NT2/D1 (cell line): ENCODE data around the gene CH25H.
"Not testable (repeated sequence)": the region's sequence is repeated elsewhere in the genome, so short reads cannot be mapped to it uniquely, and the experiment has no call there.

ENCODE experiments used
- DNase-seq: peaks from one replicate; pipeline ENCODE4 v3.0.0-alpha.2; 2011; ENCODE audit warnings: low read depth, low spot score
- H3K27me3 ChIP-seq: 2 replicates; pipeline ENCODE4 v1.6.0; 2011; ENCODE audit warnings: mild to moderate bottlenecking; ENCODE audit not compliant: insufficient read length, insufficient read depth
- H3K36me3 ChIP-seq: 2 replicates; pipeline ENCODE4 v1.6.1; 2011; ENCODE audit warnings: mild to moderate bottlenecking, low read length, mixed read lengths; ENCODE audit not compliant: insufficient read depth, insufficient read length
- H3K4me1 ChIP-seq: 2 replicates; pipeline ENCODE4 v1.5.1; 2011; ENCODE audit not compliant: insufficient read depth, insufficient read length
- H3K4me3 ChIP-seq: 2 replicates; pipeline ENCODE4 v1.5.1; 2011; ENCODE audit warnings: low read depth; ENCODE audit not compliant: insufficient read length
- H3K9ac ChIP-seq: 2 replicates; pipeline ENCODE4 v1.6.0; 2011; ENCODE audit warnings: low read depth; ENCODE audit not compliant: insufficient read length
- H3K9me3 ChIP-seq: 2 replicates; pipeline ENCODE4 v1.5.1; 2011; ENCODE audit warnings: mild to moderate bottlenecking, low read length; ENCODE audit not compliant: insufficient read depth
- SUZ12 ChIP-seq: IDR thresholded peaks from 2 replicates; pipeline ENCODE4 v1.6.1; 2011; ENCODE audit not compliant: insufficient read length, insufficient read depth; ENCODE audit errors: extremely low read depth
- YY1 ChIP-seq: IDR thresholded peaks from 2 replicates; pipeline ENCODE4 v1.6.1; 2011; ENCODE audit not compliant: insufficient read length, insufficient read depth
- ZNF274 ChIP-seq: IDR thresholded peaks from 2 replicates; pipeline ENCODE4 v1.6.1; 2011; ENCODE audit warnings: mild to moderate bottlenecking, low read depth, low read length

The CH25H gene

GRCh38 chr10:89204621-89205185, 2.4 kb downstream of the CH25H start:
- no peak for DNase-seq

GRCh38 chr10:89203237-89203636, 3.9 kb downstream of the CH25H start:
- Histone ChIP-seq H3K4me3 (no peak overlapping the region), H3K27me3 (peaks cover 43% of the 10 kb centered on the region), H3K9ac (no peak overlapping the region), H3K36me3 (no peaks in the 10 kb centered on the region), H3K9me3 (no peaks in the 10 kb centered on the region), H3K4me1 (peaks cover 6% of the 10 kb centered on the region)
- TF ChIP-seq SUZ12, result no peak
- no peak for TF ChIP-seq YY1
- no peak for TF ChIP-seq ZNF274
- DNase-seq, result no peak

More at GRCh38 chr10:89204621-89205185, 2.4 kb downstream of the CH25H start:
- H3K9ac ChIP-seq, result no peak overlapping the region
- no peak overlapping the region for H3K4me3 ChIP-seq
- no peaks in the 10 kb centered on the region for H3K9me3 ChIP-seq
- peaks cover 6% of the 10 kb centered on the region for H3K4me1 ChIP-seq
- no peaks in the 10 kb centered on the region for H3K36me3 ChIP-seq
- TF ChIP-seq SUZ12, result no peak
- no peak for TF ChIP-seq YY1
- TF ChIP-seq ZNF274, result no peak
- H3K27me3 ChIP-seq, result peaks cover 57% of the 10 kb centered on the region

DNA sequence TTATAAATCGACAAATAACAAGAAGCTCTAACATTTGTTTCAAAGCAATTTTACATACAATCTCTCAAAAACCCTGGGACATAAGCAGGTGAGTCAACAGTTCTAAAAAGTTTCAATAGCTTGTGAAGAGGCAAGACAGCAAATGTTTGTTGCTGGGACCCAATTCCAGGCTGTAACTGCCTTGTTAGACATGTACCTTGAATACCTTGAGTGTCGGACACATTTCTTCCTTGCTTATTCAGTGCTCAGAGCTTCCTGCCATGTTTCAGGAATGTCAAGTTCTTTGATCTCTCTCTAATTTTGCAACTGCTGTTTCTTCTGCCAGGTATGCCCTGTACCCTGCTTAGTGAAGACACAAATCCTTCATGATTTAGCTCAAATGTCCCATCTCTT, 5.1 kb downstream of the CH25H start:
- no peak for DNase-seq
- no peaks in the 10 kb centered on the region for H3K36me3 ChIP-seq
- H3K27me3 ChIP-seq, result peaks cover 31% of the 10 kb centered on the region
- no peaks in the 10 kb centered on the region for H3K9me3 ChIP-seq
- H3K9ac ChIP-seq, result no peak overlapping the region
- no peak for TF ChIP-seq SUZ12
- TF ChIP-seq YY1, result no peak
- H3K4me3 ChIP-seq, result no peak overlapping the region
- H3K4me1 ChIP-seq, result peaks cover 6% of the 10 kb centered on the region

DNA sequence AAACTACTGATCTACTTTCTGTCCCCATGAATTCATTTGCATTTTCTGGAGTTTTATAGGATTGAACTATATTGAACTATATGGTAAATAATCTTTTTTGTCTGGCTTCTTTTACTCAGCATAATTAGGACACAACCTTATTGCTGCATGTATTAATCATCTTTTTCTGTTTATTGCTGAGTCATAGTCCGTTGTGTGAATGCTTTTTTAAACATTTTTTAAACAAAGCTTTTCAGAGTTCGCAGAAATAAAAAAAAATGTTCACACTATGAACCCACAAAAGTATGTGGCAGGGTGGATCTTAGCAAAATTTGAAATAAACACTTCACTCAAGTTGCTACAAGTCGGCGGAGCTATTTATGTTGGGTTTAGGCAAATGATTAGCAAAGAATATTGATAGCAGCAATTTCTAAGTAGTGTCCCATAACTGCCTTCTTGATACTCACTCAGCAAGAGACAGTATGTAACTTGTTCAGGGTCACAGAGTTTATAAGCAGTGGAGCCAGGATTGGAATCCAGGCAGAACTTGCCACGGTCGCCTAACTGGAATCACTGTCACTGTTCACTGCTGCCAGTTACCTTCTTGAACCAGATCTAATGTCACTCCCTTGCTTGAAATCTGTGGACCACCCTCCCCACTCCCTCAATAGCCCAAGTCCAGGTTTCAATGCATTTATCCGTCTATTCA, 5.6 kb downstream of the CH25H start:
- Histone ChIP-seq H3K27me3 (peaks cover 25% of the 10 kb centered on the region), H3K9me3 (no peaks in the 10 kb centered on the region), H3K4me1 (peaks cover 3% of the 10 kb centered on the region), H3K4me3 (no peak overlapping the region), H3K36me3 (no peaks in the 10 kb centered on the region), H3K9ac (no peak overlapping the region)
- TF ChIP-seq YY1 (no peak), ZNF274 (no peak), SUZ12 (no peak)
- DNase-seq, result no peak

GRCh38 chr10:89197473-89197872, 9.6 kb downstream of the CH25H start:
- H3K9ac ChIP-seq, result no peak overlapping the region
- no peaks in the 10 kb centered on the region for H3K27me3 ChIP-seq
- H3K4me3 ChIP-seq, result no peak overlapping the region
- no peak for TF ChIP-seq SUZ12
- TF ChIP-seq YY1, result no peak
- no peak for TF ChIP-seq ZNF274
- no peaks in the 10 kb centered on the region for H3K9me3 ChIP-seq
- H3K36me3 ChIP-seq, result no peaks in the 10 kb centered on the region
- no peaks in the 10 kb centered on the region for H3K4me1 ChIP-seq
- DNase-seq, result no peak

DNA sequence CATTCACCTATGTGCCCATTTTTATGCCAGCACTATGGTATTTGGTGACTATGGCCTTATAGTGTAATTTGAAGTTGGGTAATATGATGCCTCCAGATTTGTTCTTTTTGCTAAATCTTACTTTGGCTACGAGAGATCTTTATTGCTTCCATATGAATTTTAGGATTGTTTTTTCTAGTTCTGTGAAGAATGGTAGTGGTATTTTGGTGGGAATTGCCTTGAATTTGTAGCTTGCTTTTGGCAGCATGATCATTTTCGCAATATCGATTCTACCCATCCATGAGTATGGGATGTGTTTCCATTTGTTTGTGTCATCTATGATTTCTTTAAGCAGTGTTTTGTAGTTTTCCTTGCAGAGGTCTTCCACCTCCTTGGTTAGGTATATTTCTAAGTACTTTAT, 15.8 kb downstream of the CH25H start:
- not testable (repeated sequence) for H3K4me3 ChIP-seq, H3K9ac ChIP-seq, H3K4me1 ChIP-seq, H3K36me3 ChIP-seq, H3K27me3 ChIP-seq, H3K9me3 ChIP-seq, DNase-seq

GRCh38 chr10:89189211-89189734, 17.8 kb downstream of the CH25H start:
- DNase-seq, result no peak
- no peak for TF ChIP-seq ZNF274
- TF ChIP-seq YY1, result no peak
- TF ChIP-seq SUZ12, result no peak

More at GRCh38 chr10:89189211-89189734, 17.8 kb downstream of the CH25H start:
- no peaks in the 10 kb centered on the region for H3K36me3 ChIP-seq
- H3K9ac ChIP-seq, result no peak overlapping the region
- H3K27me3 ChIP-seq, result no peaks in the 10 kb centered on the region
- H3K9me3 ChIP-seq, result no peaks in the 10 kb centered on the region
- no peak overlapping the region for H3K4me3 ChIP-seq
- H3K4me1 ChIP-seq, result no peaks in the 10 kb centered on the region
